SW480 (cell line): ENCODE measurements around the gene PSMB7.
A peak's percentile ranks its signal among the peaks of the same experiment; 100 is the strongest.

ENCODE experiments used
- DNase-seq: peaks from one replicate; pipeline ENCODE4 v3.0.0-alpha.2; 2016; ENCODE audit warnings: low spot score

The PSMB7 gene

GRCh38 chr9:124415102-124415851 lies at the start of gene PSMB7:
PSMB7 (minus strand) TSS chr9:124415442; CDS start chr9:124415425, 17 bp downstream.
- peak; percentile 96 for DNase-seq

GRCh38 chr9:124462739-124463138 lies 47.5 kb upstream of the PSMB7 start:
- DNase-seq, result no peak

GRCh38 chr9:124458441-124458840 lies 43.2 kb upstream of the PSMB7 start:
- no peak for DNase-seq

GRCh38 chr9:124457887-124458431 lies 42.7 kb upstream of the PSMB7 start:
- DNase-seq, result no peak

GRCh38 chr9:124457079-124457886 lies 42.0 kb upstream of the PSMB7 start:
- no peak for DNase-seq

- DNase-seq, result no peak
These were observed 41.3 kb upstream of the PSMB7 start for GRCh38 chr9:124456341-124457078.

GRCh38 chr9:124455820-124456219 lies 40.6 kb upstream of the PSMB7 start:
- no peak for DNase-seq

- DNase-seq, result no peak
These were observed 39.7 kb upstream of the PSMB7 start for GRCh38 chr9:124454791-124455443.

- no peak for DNase-seq
These were observed 39.1 kb upstream of the PSMB7 start for GRCh38 chr9:124454296-124454695.

GRCh38 chr9:124453586-124454191 lies 38.4 kb upstream of the PSMB7 start:
- peak; percentile 73 for DNase-seq

GRCh38 chr9:124452841-124453585 lies 37.8 kb upstream of the PSMB7 start:
- no peak for DNase-seq

- DNase-seq, result no peak
These were observed 37.1 kb upstream of the PSMB7 start for GRCh38 chr9:124452326-124452725.

GRCh38 chr9:124450931-124451661 lies 35.9 kb upstream of the PSMB7 start:
- no peak for DNase-seq

- no peak for DNase-seq
These were observed 35.1 kb upstream of the PSMB7 start, which contains the start of gene ADGRD2 for GRCh38 chr9:124450241-124450924. ADGRD2 (plus strand) TSS chr9:124450451; CDS start chr9:124451667, 1,216 bp downstream.

- DNase-seq, result no peak
These were observed 34.3 kb upstream of the PSMB7 start for GRCh38 chr9:124449381-124450151.

GRCh38 chr9:124448019-124448418 lies 32.8 kb upstream of the PSMB7 start:
- DNase-seq, result no peak

- no peak for DNase-seq
These were observed 32.0 kb upstream of the PSMB7 start for GRCh38 chr9:124447297-124447661.

GRCh38 chr9:124444166-124444565 lies 28.9 kb upstream of the PSMB7 start:
- DNase-seq, result no peak
